ENCODE data around the gene HLA-DMA. TPM values are rescaled to one million over a fixed set of nuclear protein-coding genes. Genes with fewer than 3 reads are reported as not detected.

HLA-DMA gene
- total and polyA plus RNA-seq, 2 of the 8 experiments (the other 6 are each of a cell fraction or from before 2014, with no cell fraction given) = 13.3 to 23.1 TPM

DNA sequence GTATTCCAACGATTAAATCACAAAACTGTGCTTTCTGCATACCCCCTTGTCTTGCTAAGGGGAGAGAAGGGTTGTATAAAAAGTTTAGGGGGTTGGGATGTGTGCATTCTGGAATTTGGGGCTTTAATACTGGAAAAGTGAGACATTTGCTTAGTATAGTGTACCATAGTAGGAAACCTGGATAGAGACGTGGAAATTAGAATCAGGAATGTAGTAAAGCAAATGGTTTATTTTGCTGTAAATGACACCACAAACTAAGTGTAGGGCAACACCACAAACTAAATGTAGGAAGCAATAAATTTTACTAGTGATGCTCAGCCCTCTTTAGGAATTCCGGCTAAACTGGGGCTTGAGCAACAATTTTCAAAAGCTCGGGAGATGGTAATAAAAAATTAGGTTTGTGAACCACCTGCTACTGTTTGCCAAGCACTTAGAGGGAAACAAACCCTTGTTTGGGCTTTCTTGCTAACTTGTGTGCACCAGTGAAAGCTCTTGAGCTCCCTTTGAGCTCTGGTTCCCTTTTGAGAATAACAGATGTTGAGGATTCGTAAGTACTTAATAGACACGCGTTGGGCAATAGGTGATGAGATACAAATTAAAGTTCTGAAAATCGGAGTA, 29.3 kb upstream of the HLA-DMA start:
- H3K4me1 ChIP-seq (replicated peaks in 1 of 4; ENCODE audit: control insufficient read depth in 3 of 4, insufficient read depth in 4 of 4, low read length in 3 of 4) = 0 out of 7 replicates have a peak, but pooled peaks cover 0 to 2% (median 0%) of the 10 kb centered on the region in 4 experiments
- WGBS, 2 experiments (ENCODE audit: extremely low coverage in 1 of 2, insufficient coverage in 1 of 2, insufficient read length in 1 of 2, insufficient replicate concordance in 2 of 2, low coverage in 1 of 2, low lambda C conversion rate in 2 of 2, missing lambda C conversion rate in 1 of 2) = 83% methylated on average over 8 of the region's 8 CpGs; no CpG with 5 or more reads in 1 of the 2 experiments
- H3K79me1 ChIP-seq (ENCODE audit: low read depth, low read length) = peaks cover 6% of the 10 kb centered on the region
- H4K5ac ChIP-seq (ENCODE audit: insufficient read length, low read depth, low read length) = no peak overlapping the region
- H2BK20ac ChIP-seq (ENCODE audit: low read length) = no peak overlapping the region
- no peak overlapping the region for H3K23ac ChIP-seq (ENCODE audit: insufficient read length)
- H2AK5ac ChIP-seq (ENCODE audit: low read depth, low read length) = no peak overlapping the region
- H3K27ac ChIP-seq (ENCODE audit: low read depth, low read length) = no peak overlapping the region
- no peak overlapping the region for H3K14ac ChIP-seq (ENCODE audit: insufficient read length)
- no peak overlapping the region for H2BK15ac ChIP-seq (ENCODE audit: low read length)
- H4K91ac ChIP-seq (replicated peaks; ENCODE audit: insufficient read length, low read length) = no peak overlapping the region
- no peaks in the 10 kb centered on the region for H3K27me3 ChIP-seq (replicated peaks in 1 of 4; ENCODE audit: control insufficient read depth in 3 of 4, extremely low read depth in 1 of 4, insufficient read depth in 3 of 4, low read length in 3 of 4)
- FAIRE-seq (no peak), DNase-seq (ENCODE audit: low read depth in 1 of 2, low spot score in 2 of 2) (no peak)
- H4K8ac ChIP-seq (ENCODE audit: extremely low read depth, insufficient read depth, low read length) = no peak overlapping the region
- POLR2A ChIA-PET (ENCODE audit: partially characterized antibody) = interaction anchor here (0.7 to 33.3 kb wide), 12 partner anchors 2 to 191 kb away, joined by 3 to 1158 read pairs (median 4); partner anchors contain the start of genes BRD2, HLA-DMA and HLA-DOA
- no peak for TF ChIP-seq GTF2F1 (IDR thresholded peaks at IDR 0.05; ENCODE audit: borderline replicate concordance, low read depth, low read length)
- TF ChIP-seq POLR2A (IDR thresholded peaks at IDR 0.05; ENCODE audit: control extremely low read depth in 1 of 2, low read depth in 2 of 2, low read length in 2 of 2) = peak in 1 of 2 experiments; percentile 86; a peak in 1 of 3 replicates
- peak; percentile 41; the same call in 1 of the 2 replicates for TF ChIP-seq POLR2AphosphoS5 (IDR thresholded peaks at IDR 0.05; ENCODE audit: low read depth, low read length)
- TF ChIP-seq CHD2 (IDR thresholded peaks at IDR 0.05; ENCODE audit: low read length) = peak; percentile 10; the same call in 1 of the 2 replicates
- CTCF ChIA-PET (ENCODE audit: partially characterized antibody) = interaction anchor here (0.8 to 6.6 kb wide), 7 partner anchors 12 to 319 kb away, joined by 3 to 110 read pairs (median 3); partner anchors contain the start of gene BRD2
- no peaks in the 10 kb centered on the region for H3K23me2 ChIP-seq (ENCODE audit: low read depth, low read length)
- H4K20me1 ChIP-seq (replicated peaks in 1 of 2; ENCODE audit: control insufficient read depth in 1 of 2, insufficient read depth in 2 of 2, low read length in 2 of 2) = peaks cover 24 to 28% of the 10 kb centered on the region in 2 experiments
- H2BK120ac ChIP-seq (replicated peaks; ENCODE audit: low read depth, low read length) = no peak overlapping the region
- no peaks in the 10 kb centered on the region for H3K9me3 ChIP-seq (ENCODE audit: insufficient read depth in 2 of 2, low read depth in 1 of 2, low read length in 1 of 2)
- H3K79me2 ChIP-seq (ENCODE audit: control insufficient read depth in 1 of 2, insufficient read depth in 2 of 2, low read length in 2 of 2) = peaks cover 0 to 25% of the 10 kb centered on the region in 2 experiments; a peak in 2 of 4 replicates
- no peak overlapping the region for H2BK5ac ChIP-seq (ENCODE audit: low read depth, low read length)
- H2AFZ ChIP-seq (ENCODE audit: low read length) = no peak overlapping the region
- H3K36me3 ChIP-seq (ENCODE audit: control insufficient read depth in 2 of 4, insufficient read depth in 4 of 4, low read length in 3 of 4) = peaks cover 33 to 50% (median 42%) of the 10 kb centered on the region in 4 experiments
- H3K56ac ChIP-seq (replicated peaks; ENCODE audit: insufficient read length, low read depth, low read length) = no peak overlapping the region
- H3K4me3 ChIP-seq (ENCODE audit: extremely low read depth in 1 of 4, insufficient read depth in 2 of 4, low read depth in 3 of 4, low read length in 4 of 4) = no peak overlapping the region
- H2BK12ac ChIP-seq (ENCODE audit: low read depth, low read length) = no peak overlapping the region
- H3K9ac ChIP-seq (replicated peaks in 1 of 4; ENCODE audit: extremely low read depth in 1 of 4, low read depth in 3 of 4, low read length in 3 of 4) = no peak overlapping the region
- H3K4me2 ChIP-seq (ENCODE audit: insufficient read depth in 1 of 2, low read depth in 2 of 2, low read length in 2 of 2) = no peak overlapping the region
- H3K18ac ChIP-seq (ENCODE audit: extremely low read depth, low read length) = no peak overlapping the region
- H3K4ac ChIP-seq (replicated peaks; ENCODE audit: insufficient read length, low read depth, low read length) = no peak overlapping the region

All from H1 (cell line).